ENCODE data around the gene ETHE1.

The ETHE1 gene

GRCh38 chr19:43544077-43544476 is 17.1 kb upstream of the ETHE1 start:
- no peak for DNase-seq (ENCODE audit: low read depth)
- H3K4me3 ChIP-seq (ENCODE audit: control insufficient read depth, low read depth, low read length): no peak overlapping the region
- no peak for TF ChIP-seq CTCF (IDR thresholded peaks at IDR 0.05; ENCODE audit: control insufficient read depth, insufficient read depth, low read depth, low read length, missing control alignments)

- DNase-seq (ENCODE audit: low read depth): no peak
- no peak for TF ChIP-seq CTCF (IDR thresholded peaks at IDR 0.05; ENCODE audit: control insufficient read depth, insufficient read depth, low read depth, low read length, missing control alignments)
- H3K4me3 ChIP-seq (ENCODE audit: control insufficient read depth, low read depth, low read length): no peak overlapping the region
Measured at GRCh38 chr19:43541920-43542650, 15.1 kb upstream of the ETHE1 start.

GRCh38 chr19:43540381-43540780 is 13.4 kb upstream of the ETHE1 start:
- no peak overlapping the region for H3K4me3 ChIP-seq (ENCODE audit: control insufficient read depth, low read depth, low read length)
- no peak for TF ChIP-seq CTCF (IDR thresholded peaks at IDR 0.05; ENCODE audit: control insufficient read depth, insufficient read depth, low read depth, low read length, missing control alignments)
- no peak for DNase-seq (ENCODE audit: low read depth)

- no peak overlapping the region for H3K4me3 ChIP-seq (ENCODE audit: control insufficient read depth, low read depth, low read length)
- no peak for DNase-seq (ENCODE audit: low read depth)
- TF ChIP-seq CTCF (IDR thresholded peaks at IDR 0.05; ENCODE audit: control insufficient read depth, insufficient read depth, low read depth, low read length, missing control alignments): no peak
Measured at GRCh38 chr19:43538922-43539321, 11.9 kb upstream of the ETHE1 start.

- H3K4me3 ChIP-seq (ENCODE audit: control insufficient read depth, low read depth, low read length): no peak overlapping the region
- TF ChIP-seq CTCF (IDR thresholded peaks at IDR 0.05; ENCODE audit: control insufficient read depth, insufficient read depth, low read depth, low read length, missing control alignments): peak; percentile 71
- no peak for DNase-seq (ENCODE audit: low read depth)
Measured at GRCh38 chr19:43534816-43535761, 8.1 kb upstream of the ETHE1 start.

- peak overlapping the region; percentile 58 for H3K4me3 ChIP-seq (ENCODE audit: control insufficient read depth, low read depth, low read length)
- no peak for TF ChIP-seq CTCF (IDR thresholded peaks at IDR 0.05; ENCODE audit: control insufficient read depth, insufficient read depth, low read depth, low read length, missing control alignments)
- DNase-seq (ENCODE audit: low read depth): no peak
Measured at GRCh38 chr19:43534305-43534815, 7.4 kb upstream of the ETHE1 start.
